Measurements from ENCODE around the gene SERP2. TPM values are rescaled to one million over a fixed set of nuclear protein-coding genes. Genes with fewer than 3 reads are reported as not detected.

The SERP2 gene
- total and polyA plus RNA-seq, 2 donors (not counting 1 experiment from before 2014, with no cell fraction given) = 0.43 TPM; not detected in 1

DNA sequence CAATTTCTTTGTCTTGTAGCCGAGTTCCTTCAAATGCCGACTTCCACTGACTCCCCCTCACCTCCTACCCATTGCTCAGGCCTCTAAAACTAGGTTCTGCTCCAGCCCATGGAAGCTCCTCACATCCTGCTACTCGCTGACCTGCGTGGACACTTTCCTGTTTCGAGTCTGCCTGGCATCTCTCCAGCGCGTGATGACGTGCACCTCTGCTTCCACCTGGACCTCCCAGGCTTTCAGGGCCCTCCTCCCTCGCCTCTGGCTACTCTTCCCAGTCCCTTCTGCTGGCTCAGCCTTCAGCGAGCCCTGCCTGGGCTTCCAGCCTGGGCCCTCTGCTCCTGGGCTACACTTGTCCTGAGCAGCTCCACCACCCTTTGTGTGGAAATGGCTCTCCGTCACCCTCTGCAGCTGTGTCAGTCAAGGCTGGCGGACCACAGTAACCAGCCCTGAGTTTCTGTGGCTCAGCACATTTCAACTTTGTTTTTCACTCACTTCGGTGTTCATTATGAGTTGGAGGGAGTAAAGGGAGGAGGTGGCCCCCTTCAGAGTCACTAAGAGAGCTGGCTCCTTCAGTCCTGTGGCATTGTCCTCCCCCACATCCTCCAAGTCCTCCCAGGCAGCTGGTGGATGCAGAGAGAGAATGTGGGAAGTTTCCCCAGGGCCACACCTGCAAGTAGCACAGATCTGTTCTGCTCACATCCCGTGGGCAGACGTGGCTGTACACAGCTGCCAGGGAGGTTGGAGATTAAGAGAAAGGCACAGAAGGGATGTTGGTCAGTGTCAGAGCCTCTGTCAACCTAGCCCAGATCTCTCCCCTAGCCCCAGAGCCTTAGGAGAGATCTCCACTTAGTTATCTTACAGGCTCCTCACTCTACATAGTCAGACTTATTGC is 49.4 kb downstream of the SERP2 start:
- H3K4me2 ChIP-seq (replicated peaks; ENCODE audit: low read depth, low read length, poor library complexity, severe bottlenecking) = no peak overlapping the region
- no peak for TF ChIP-seq EZH2 (IDR thresholded peaks at IDR 0.05; ENCODE audit: borderline replicate concordance, insufficient read depth, low read depth, low read length, poor library complexity, severe bottlenecking)
- TF ChIP-seq, protein P1, sequence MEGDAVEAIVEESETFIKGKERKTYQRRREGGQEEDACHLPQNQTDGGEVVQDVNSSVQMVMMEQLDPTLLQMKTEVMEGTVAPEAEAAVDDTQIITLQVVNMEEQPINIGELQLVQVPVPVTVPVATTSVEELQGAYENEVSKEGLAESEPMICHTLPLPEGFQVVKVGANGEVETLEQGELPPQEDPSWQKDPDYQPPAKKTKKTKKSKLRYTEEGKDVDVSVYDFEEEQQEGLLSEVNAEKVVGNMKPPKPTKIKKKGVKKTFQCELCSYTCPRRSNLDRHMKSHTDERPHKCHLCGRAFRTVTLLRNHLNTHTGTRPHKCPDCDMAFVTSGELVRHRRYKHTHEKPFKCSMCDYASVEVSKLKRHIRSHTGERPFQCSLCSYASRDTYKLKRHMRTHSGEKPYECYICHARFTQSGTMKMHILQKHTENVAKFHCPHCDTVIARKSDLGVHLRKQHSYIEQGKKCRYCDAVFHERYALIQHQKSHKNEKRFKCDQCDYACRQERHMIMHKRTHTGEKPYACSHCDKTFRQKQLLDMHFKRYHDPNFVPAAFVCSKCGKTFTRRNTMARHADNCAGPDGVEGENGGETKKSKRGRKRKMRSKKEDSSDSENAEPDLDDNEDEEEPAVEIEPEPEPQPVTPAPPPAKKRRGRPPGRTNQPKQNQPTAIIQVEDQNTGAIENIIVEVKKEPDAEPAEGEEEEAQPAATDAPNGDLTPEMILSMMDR (IDR thresholded peaks at IDR 0.05) = no peak
- DNase-seq (no peak), ATAC-seq (ENCODE audit: low read depth) (no peak)
- H3K36me3 ChIP-seq (replicated peaks in 1 of 2; ENCODE audit: control extremely low read depth in 1 of 2, control insufficient read depth in 1 of 2, extremely low read depth in 1 of 2, insufficient read depth in 2 of 2, low read length in 1 of 2) = no peaks in the 10 kb centered on the region
- H3K9me3 ChIP-seq (ENCODE audit: control extremely low read depth in 1 of 3, control insufficient read depth in 2 of 3, insufficient read depth in 1 of 3, low read length in 2 of 3) = no peaks in the 10 kb centered on the region
- no peak overlapping the region for H3K9ac ChIP-seq (ENCODE audit: low read length)
- H4K20me1 ChIP-seq (ENCODE audit: control insufficient read depth, insufficient read depth, low read length, poor library complexity, severe bottlenecking) = no peaks in the 10 kb centered on the region
- peaks cover 12% of the 10 kb centered on the region for H3K4me1 Mint-ChIP-seq
- peaks cover 0 to 3% (median 0%) of the 10 kb centered on the region in 4 experiments for H3K27me3 ChIP-seq (replicated peaks in 1 of 4; ENCODE audit: control extremely low read depth in 1 of 4, control insufficient read depth in 3 of 4, insufficient read depth in 4 of 4, low read length in 3 of 4)
- ChIA-PET CTCF (no interaction called here), POLR2A (no interaction called here)
- no peak overlapping the region for H3K27ac Mint-ChIP-seq
- H3K4me3 ChIP-seq (ENCODE audit: control extremely low read depth in 1 of 5, extremely low read depth in 1 of 5, insufficient read depth in 1 of 5, low read depth in 2 of 5, low read length in 4 of 5) = no peak overlapping the region
- no peak overlapping the region for H2AFZ ChIP-seq (ENCODE audit: insufficient read depth, low read depth, low read length, poor library complexity, severe bottlenecking)
- intact Hi-C loops (cut with micrococcal nuclease) = no loop called here
- H3K4me3 Mint-ChIP-seq = no peak overlapping the region
- H3K27ac ChIP-seq (ENCODE audit: low read length in 2 of 2) = no peak overlapping the region
- peaks cover 2 to 5% of the 10 kb centered on the region in 2 donors for H3K4me1 ChIP-seq (ENCODE audit: control insufficient read depth in 2 of 2, insufficient read depth in 2 of 2, low read length in 2 of 2)
- H3K27me3 Mint-ChIP-seq = peaks cover 22% of the 10 kb centered on the region
- no peaks in the 10 kb centered on the region for H3K79me2 ChIP-seq (ENCODE audit: control insufficient read depth, insufficient read depth, low read length)
- 75% methylated on average over 11 of the region's 15 CpGs for WGBS (ENCODE audit: insufficient coverage)
- no peaks in the 10 kb centered on the region for H3K9me3 Mint-ChIP-seq (ENCODE audit: insufficient read depth)

DNA sequence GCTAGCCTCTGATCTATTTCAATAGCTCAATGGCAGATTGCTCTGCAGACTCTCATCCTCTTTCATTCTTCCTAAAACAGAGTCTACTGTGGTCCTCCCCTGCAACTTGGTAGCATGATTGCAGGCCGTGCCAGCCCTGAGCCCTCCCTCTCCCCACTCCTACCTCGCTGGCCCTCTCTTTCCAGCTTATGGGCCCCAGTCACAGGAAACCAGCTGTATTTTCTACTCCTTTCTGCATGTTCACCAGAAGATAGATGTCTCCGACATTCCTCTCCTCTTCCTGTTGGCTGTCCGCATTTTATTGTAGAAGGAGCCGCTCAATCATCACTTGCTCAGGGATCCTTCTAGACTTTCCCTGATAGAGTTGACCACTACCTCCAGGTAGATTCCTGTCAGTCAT is 50.2 kb downstream of the SERP2 start:
- Histone ChIP-seq H3K9ac (ENCODE audit: low read length) (no peak overlapping the region), H3K4me3 (ENCODE audit: control extremely low read depth in 1 of 5, extremely low read depth in 1 of 5, insufficient read depth in 1 of 5, low read depth in 2 of 5, low read length in 4 of 5) (no peak overlapping the region), H3K79me2 (ENCODE audit: control insufficient read depth, insufficient read depth, low read length) (no peaks in the 10 kb centered on the region), H3K27me3 (replicated peaks in 1 of 4; ENCODE audit: control extremely low read depth in 1 of 4, control insufficient read depth in 3 of 4, insufficient read depth in 4 of 4, low read length in 3 of 4) (peaks cover 0 to 3% (median 0%) of the 10 kb centered on the region in 4 experiments), H3K4me2 (replicated peaks; ENCODE audit: low read depth, low read length, poor library complexity, severe bottlenecking) (no peak overlapping the region), H2AFZ (ENCODE audit: insufficient read depth, low read depth, low read length, poor library complexity, severe bottlenecking) (no peak overlapping the region), H3K9me3 (ENCODE audit: control extremely low read depth in 1 of 3, control insufficient read depth in 2 of 3, insufficient read depth in 1 of 3, low read length in 2 of 3) (no peaks in the 10 kb centered on the region), H3K4me1 (ENCODE audit: control insufficient read depth in 2 of 2, insufficient read depth in 2 of 2, low read length in 2 of 2) (no peaks in the 10 kb centered on the region), H3K27ac (ENCODE audit: low read length in 2 of 2) (no peak overlapping the region), H4K20me1 (ENCODE audit: control insufficient read depth, insufficient read depth, low read length, poor library complexity, severe bottlenecking) (no peaks in the 10 kb centered on the region), H3K36me3 (replicated peaks in 1 of 2; ENCODE audit: control extremely low read depth in 1 of 2, control insufficient read depth in 1 of 2, extremely low read depth in 1 of 2, insufficient read depth in 2 of 2, low read length in 1 of 2) (no peaks in the 10 kb centered on the region)
- Mint-ChIP-seq H3K27me3 (peaks cover 22% of the 10 kb centered on the region), H3K4me3 (no peak overlapping the region), H3K4me1 (peaks cover 6% of the 10 kb centered on the region), H3K9me3 (ENCODE audit: insufficient read depth) (no peaks in the 10 kb centered on the region), H3K27ac (no peak overlapping the region)
- intact Hi-C loops (cut with micrococcal nuclease) = no loop called here
- CTCF ChIA-PET = no interaction called here
- WGBS (ENCODE audit: insufficient coverage) = 100% methylated on average over 5 of the region's 5 CpGs
- ATAC-seq (ENCODE audit: low read depth) (no peak), DNase-seq (no peak)
- TF ChIP-seq EZH2 (IDR thresholded peaks at IDR 0.05; ENCODE audit: borderline replicate concordance, insufficient read depth, low read depth, low read length, poor library complexity, severe bottlenecking) = no peak
- TF ChIP-seq, protein P1 (IDR thresholded peaks at IDR 0.05) = no peak
- POLR2A ChIA-PET = no interaction called here

All from B cell (primary cell).